ENCODE results near the gene EAF1. TPM values are rescaled to one million over a fixed set of nuclear protein-coding genes. Genes with fewer than 3 reads are reported as not detected.

Gene EAF1
- total RNA-seq, 1 donor from 2014 or later: 25.9 TPM

DNA sequence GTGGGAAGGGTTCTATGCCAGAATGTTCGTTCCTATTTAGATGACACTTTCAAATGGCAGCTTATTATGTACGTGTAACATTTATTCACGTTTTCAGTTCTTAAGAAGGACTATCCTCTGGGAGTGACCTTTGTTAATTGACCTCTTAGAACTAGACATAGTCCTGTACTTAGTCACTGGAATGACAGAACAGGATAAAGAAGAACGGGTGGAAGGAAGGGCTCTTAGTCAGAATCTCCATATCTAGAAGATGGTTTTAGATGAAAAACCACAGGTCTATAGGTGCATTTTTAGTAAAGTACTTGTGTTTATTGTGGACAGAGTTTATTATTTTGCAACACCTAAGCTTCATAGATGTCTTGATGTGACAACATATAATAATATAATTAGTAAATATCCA lies 6.5 kb upstream of the EAF1 start:
- DNase-seq (ENCODE audit: low spot score): no peak
- intact Hi-C loops (cut with micrococcal nuclease): loop anchor here (10.0 kb wide), 1 partner anchor 394 kb away; no protein-coding TSS in a partner anchor
- H3K9me3 Mint-ChIP-seq: no peaks in the 10 kb centered on the region
- no peaks in the 10 kb centered on the region for H3K27me3 Mint-ChIP-seq (ENCODE audit: low read depth)
- no peak overlapping the region for H3K4me3 Mint-ChIP-seq (ENCODE audit: low read depth)
- H3K27ac Mint-ChIP-seq: no peak overlapping the region
- H3K4me1 Mint-ChIP-seq (ENCODE audit: low read depth): peaks cover 19% of the 10 kb centered on the region
- peaks cover 51% of the 10 kb centered on the region for H3K36me3 Mint-ChIP-seq (ENCODE audit: low read depth)

GRCh38 chr3:15426579-15427118 lies 749 bp upstream of the EAF1 start:
- intact Hi-C loops (cut with micrococcal nuclease): loop anchor here (1.0 to 10.0 kb wide), 3 partner anchors 76 to 388 kb away; no protein-coding TSS in a partner anchor
- peaks cover 5% of the 10 kb centered on the region for H3K9me3 Mint-ChIP-seq
- peaks cover 55% of the 10 kb centered on the region for H3K36me3 Mint-ChIP-seq (ENCODE audit: low read depth)
- peak overlapping the region; percentile 95 for H3K4me3 Mint-ChIP-seq (ENCODE audit: low read depth)
- H3K4me1 Mint-ChIP-seq (ENCODE audit: low read depth): peaks cover 41% of the 10 kb centered on the region
- no peaks in the 10 kb centered on the region for H3K27me3 Mint-ChIP-seq (ENCODE audit: low read depth)
- no peak for DNase-seq (ENCODE audit: low spot score)
- peak overlapping the region; percentile 89 for H3K27ac Mint-ChIP-seq

- Mint-ChIP-seq H3K36me3 (ENCODE audit: low read depth) (peaks cover 55% of the 10 kb centered on the region), H3K4me3 (ENCODE audit: low read depth) (peak overlapping the region; percentile 95), H3K4me1 (ENCODE audit: low read depth) (peaks cover 41% of the 10 kb centered on the region), H3K27me3 (ENCODE audit: low read depth) (no peaks in the 10 kb centered on the region), H3K9me3 (peaks cover 5% of the 10 kb centered on the region), H3K27ac (peak overlapping the region; percentile 89)
- no peak for DNase-seq (ENCODE audit: low spot score)
- intact Hi-C loops (cut with micrococcal nuclease): loop anchor here (1.0 to 10.0 kb wide), 4 partner anchors 74 to 387 kb away; no protein-coding TSS in a partner anchor
Observed at GRCh38 chr3:15427981-15428380, 583 bp downstream of the EAF1 start.

DNA sequence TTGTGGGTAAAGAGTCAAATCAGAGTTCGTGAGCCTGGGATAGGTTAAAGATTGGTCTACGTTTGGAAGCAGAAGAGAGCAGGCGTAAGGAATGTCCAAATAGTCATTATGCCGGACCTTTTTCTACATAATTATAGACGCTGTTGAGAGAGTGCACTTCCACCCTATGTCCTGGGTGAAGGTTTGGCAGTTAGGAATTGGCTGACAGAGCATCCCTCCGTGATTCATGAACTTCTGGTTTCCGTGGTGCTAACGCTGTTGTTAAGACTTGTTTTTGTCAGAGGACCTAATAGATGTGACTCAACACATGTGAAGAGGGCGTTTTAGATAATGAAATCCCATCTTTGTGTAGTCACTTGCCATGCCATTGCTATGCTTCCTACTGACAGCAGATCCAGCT lies 1.1 kb downstream of the EAF1 start:
- no peaks in the 10 kb centered on the region for H3K27me3 Mint-ChIP-seq (ENCODE audit: low read depth)
- intact Hi-C loops (cut with micrococcal nuclease): loop anchor here (2.0 to 10.0 kb wide), 3 partner anchors 74 to 386 kb away; no protein-coding TSS in a partner anchor
- H3K4me3 Mint-ChIP-seq (ENCODE audit: low read depth): peak overlapping the region; percentile 95
- peaks cover 44% of the 10 kb centered on the region for H3K4me1 Mint-ChIP-seq (ENCODE audit: low read depth)
- peaks cover 5% of the 10 kb centered on the region for H3K9me3 Mint-ChIP-seq
- H3K27ac Mint-ChIP-seq: peak overlapping the region; percentile 89
- peaks cover 60% of the 10 kb centered on the region for H3K36me3 Mint-ChIP-seq (ENCODE audit: low read depth)
- no peak for DNase-seq (ENCODE audit: low spot score)

DNA sequence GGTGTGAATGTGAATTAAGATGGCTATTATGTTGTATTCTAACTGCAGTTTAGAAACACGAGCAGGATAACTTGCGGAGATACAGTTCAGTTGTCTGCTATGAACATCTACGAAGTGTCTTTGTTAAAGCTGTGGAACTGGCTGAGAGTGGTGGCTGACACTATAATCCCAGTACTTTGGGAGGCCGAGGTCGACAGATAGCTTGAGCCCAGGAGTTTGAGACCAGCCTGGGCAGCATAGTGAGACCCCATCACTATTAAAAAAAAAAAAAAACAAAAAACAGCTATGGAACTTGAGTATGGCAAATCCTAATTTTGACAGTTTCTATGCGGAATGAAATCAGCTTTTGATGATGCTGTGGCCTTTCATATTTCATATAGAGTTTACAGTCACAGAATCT lies 1.7 kb downstream of the EAF1 start:
- Mint-ChIP-seq H3K27ac (peak overlapping the region; percentile 89), H3K4me3 (ENCODE audit: low read depth) (peak overlapping the region; percentile 95), H3K27me3 (ENCODE audit: low read depth) (no peaks in the 10 kb centered on the region), H3K9me3 (peaks cover 5% of the 10 kb centered on the region), H3K36me3 (ENCODE audit: low read depth) (peaks cover 60% of the 10 kb centered on the region), H3K4me1 (ENCODE audit: low read depth) (peaks cover 44% of the 10 kb centered on the region)
- intact Hi-C loops (cut with micrococcal nuclease): loop anchor here (2.0 to 10.0 kb wide), 3 partner anchors 73 to 386 kb away; no protein-coding TSS in a partner anchor
- no peak for DNase-seq (ENCODE audit: low spot score)

DNA sequence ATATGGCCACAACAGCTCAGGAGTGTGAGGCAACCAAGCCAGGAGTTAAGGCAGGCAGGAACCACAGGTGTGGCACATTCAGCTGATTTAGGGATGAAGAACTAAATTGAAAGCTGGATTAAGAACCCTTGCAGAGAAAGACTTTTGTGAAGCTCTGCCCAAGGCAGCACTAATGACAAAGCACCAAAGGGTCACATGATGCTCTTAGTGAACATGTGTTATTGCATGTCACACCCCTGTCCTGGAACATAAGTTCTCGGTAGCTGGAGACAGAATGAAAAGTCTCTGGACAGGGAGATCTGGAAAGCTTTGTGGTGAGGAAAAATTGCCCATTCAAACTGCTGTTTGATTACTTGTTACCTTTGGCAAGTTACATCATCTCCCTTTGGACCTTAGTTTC lies 3.2 kb downstream of the EAF1 start:
- no peak for DNase-seq (ENCODE audit: low spot score)
- H3K4me3 Mint-ChIP-seq (ENCODE audit: low read depth): no peak overlapping the region
- peaks cover 5% of the 10 kb centered on the region for H3K9me3 Mint-ChIP-seq
- peaks cover 63% of the 10 kb centered on the region for H3K36me3 Mint-ChIP-seq (ENCODE audit: low read depth)
- H3K27me3 Mint-ChIP-seq (ENCODE audit: low read depth): no peaks in the 10 kb centered on the region
- H3K4me1 Mint-ChIP-seq (ENCODE audit: low read depth): peaks cover 36% of the 10 kb centered on the region
- intact Hi-C loops (cut with micrococcal nuclease): no loop called here
- no peak overlapping the region for H3K27ac Mint-ChIP-seq

DNA sequence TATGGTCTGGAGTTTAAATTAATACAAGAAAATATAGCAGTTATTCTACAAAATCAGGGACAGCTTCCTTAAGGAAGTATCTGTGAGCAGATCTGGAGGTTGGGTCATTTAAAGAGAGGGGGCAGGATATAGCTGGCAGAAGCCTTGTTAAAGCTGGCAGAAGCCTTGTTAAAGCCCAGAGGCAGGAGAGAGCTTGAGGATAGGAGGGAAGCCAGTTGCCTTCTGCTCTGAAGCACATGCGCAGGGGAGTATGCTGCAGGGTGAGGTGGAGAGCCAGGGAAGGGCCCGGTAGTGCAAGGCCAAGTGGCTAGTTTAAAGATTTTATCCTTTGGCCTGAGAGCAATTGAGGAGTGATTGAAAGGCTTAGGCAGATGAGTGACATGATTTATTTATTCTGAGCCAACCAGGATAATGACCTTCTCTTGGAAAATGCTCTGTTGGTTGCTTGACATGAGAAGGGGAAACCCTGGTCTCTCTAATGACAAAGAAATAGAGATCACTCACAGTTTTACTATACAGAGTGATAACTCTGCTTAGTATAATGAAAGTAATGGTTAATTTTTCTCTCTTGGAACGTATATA lies 3.9 kb downstream of the EAF1 start:
- Mint-ChIP-seq H3K4me3 (ENCODE audit: low read depth) (no peak overlapping the region), H3K4me1 (ENCODE audit: low read depth) (peaks cover 29% of the 10 kb centered on the region), H3K36me3 (ENCODE audit: low read depth) (peaks cover 61% of the 10 kb centered on the region), H3K27me3 (ENCODE audit: low read depth) (no peaks in the 10 kb centered on the region), H3K9me3 (peaks cover 5% of the 10 kb centered on the region), H3K27ac (peak overlapping the region; percentile 1)
- intact Hi-C loops (cut with micrococcal nuclease): no loop called here
- no peak for DNase-seq (ENCODE audit: low spot score)

GRCh38 chr3:15433531-15433930 lies 6.1 kb downstream of the EAF1 start:
- no peaks in the 10 kb centered on the region for H3K9me3 Mint-ChIP-seq
- no peaks in the 10 kb centered on the region for H3K27me3 Mint-ChIP-seq (ENCODE audit: low read depth)
- H3K27ac Mint-ChIP-seq: no peak overlapping the region
- intact Hi-C loops (cut with micrococcal nuclease): no loop called here
- no peak overlapping the region for H3K4me3 Mint-ChIP-seq (ENCODE audit: low read depth)
- DNase-seq (ENCODE audit: low spot score): no peak
- H3K36me3 Mint-ChIP-seq (ENCODE audit: low read depth): peaks cover 71% of the 10 kb centered on the region
- peaks cover 18% of the 10 kb centered on the region for H3K4me1 Mint-ChIP-seq (ENCODE audit: low read depth)

- intact Hi-C loops (cut with micrococcal nuclease): no loop called here
Observed at GRCh38 chr3:15434756-15435155, 7.4 kb downstream of the EAF1 start.

DNA sequence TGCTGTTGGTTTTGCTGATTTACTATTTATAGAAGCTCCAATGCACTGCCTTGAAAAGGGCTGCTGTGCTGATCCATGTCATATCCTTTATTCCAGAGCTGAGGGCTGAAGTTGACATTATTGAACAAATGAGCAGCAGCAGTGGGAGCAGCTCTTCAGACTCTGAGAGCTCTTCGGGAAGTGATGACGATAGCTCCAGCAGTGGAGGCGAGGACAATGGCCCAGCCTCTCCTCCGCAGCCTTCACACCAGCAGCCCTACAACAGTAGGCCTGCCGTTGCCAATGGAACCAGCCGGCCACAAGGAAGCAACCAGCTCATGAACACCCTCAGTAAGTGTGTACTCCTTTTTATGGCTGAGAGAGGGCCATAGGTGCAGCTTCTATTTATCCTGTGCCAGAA lies 8.8 kb downstream of the EAF1 start:
- Mint-ChIP-seq H3K4me3 (ENCODE audit: low read depth) (no peak overlapping the region), H3K4me1 (ENCODE audit: low read depth) (peaks cover 11% of the 10 kb centered on the region), H3K36me3 (ENCODE audit: low read depth) (peaks cover 85% of the 10 kb centered on the region), H3K9me3 (no peaks in the 10 kb centered on the region), H3K27ac (no peak overlapping the region), H3K27me3 (ENCODE audit: low read depth) (no peaks in the 10 kb centered on the region)
- intact Hi-C loops (cut with micrococcal nuclease): no loop called here
- DNase-seq (ENCODE audit: low spot score): no peak

More at GRCh38 chr3:15434756-15435155, 7.4 kb downstream of the EAF1 start:
- DNase-seq (ENCODE audit: low spot score): no peak
- Mint-ChIP-seq H3K4me1 (ENCODE audit: low read depth) (peaks cover 9% of the 10 kb centered on the region), H3K36me3 (ENCODE audit: low read depth) (peaks cover 77% of the 10 kb centered on the region), H3K27ac (no peak overlapping the region), H3K4me3 (ENCODE audit: low read depth) (no peak overlapping the region), H3K9me3 (no peaks in the 10 kb centered on the region), H3K27me3 (ENCODE audit: low read depth) (no peaks in the 10 kb centered on the region)

- Mint-ChIP-seq H3K36me3 (ENCODE audit: low read depth) (peaks cover 89% of the 10 kb centered on the region), H3K27ac (no peak overlapping the region), H3K4me3 (ENCODE audit: low read depth) (no peak overlapping the region), H3K4me1 (ENCODE audit: low read depth) (peaks cover 8% of the 10 kb centered on the region), H3K27me3 (ENCODE audit: low read depth) (no peaks in the 10 kb centered on the region), H3K9me3 (no peaks in the 10 kb centered on the region)
- intact Hi-C loops (cut with micrococcal nuclease): no loop called here
- DNase-seq (ENCODE audit: low spot score): no peak
Observed at GRCh38 chr3:15438983-15439382, 11.6 kb downstream of the EAF1 start.

DNA sequence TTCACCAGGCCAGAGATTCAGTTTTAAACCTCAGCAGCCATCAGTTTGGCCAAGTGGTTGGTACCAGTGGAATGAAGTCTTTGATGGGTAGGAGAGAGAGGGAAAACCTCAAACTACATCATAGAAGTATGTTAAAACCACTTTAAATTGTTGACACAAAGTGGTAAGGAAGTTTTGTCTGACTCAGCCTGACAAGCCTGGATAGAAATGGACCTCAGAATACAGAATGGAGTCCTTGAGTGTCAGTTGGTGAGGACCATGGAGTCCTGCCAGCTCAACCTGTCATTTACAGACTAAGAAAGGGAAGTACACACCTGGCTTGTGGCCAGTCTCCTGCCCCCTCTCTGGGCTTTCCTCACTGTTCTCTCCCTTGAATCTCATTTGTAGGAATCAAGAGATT lies 12.1 kb downstream of the EAF1 start:
- intact Hi-C loops (cut with micrococcal nuclease): no loop called here
- no peaks in the 10 kb centered on the region for H3K9me3 Mint-ChIP-seq
- DNase-seq (ENCODE audit: low spot score): no peak
- peaks cover 8% of the 10 kb centered on the region for H3K4me1 Mint-ChIP-seq (ENCODE audit: low read depth)
- no peaks in the 10 kb centered on the region for H3K27me3 Mint-ChIP-seq (ENCODE audit: low read depth)
- peaks cover 86% of the 10 kb centered on the region for H3K36me3 Mint-ChIP-seq (ENCODE audit: low read depth)
- no peak overlapping the region for H3K4me3 Mint-ChIP-seq (ENCODE audit: low read depth)
- H3K27ac Mint-ChIP-seq: no peak overlapping the region

GRCh38 chr3:15440891-15441290 lies 13.5 kb downstream of the EAF1 start:
- Mint-ChIP-seq H3K27me3 (ENCODE audit: low read depth) (no peaks in the 10 kb centered on the region), H3K4me1 (ENCODE audit: low read depth) (peaks cover 8% of the 10 kb centered on the region), H3K36me3 (ENCODE audit: low read depth) (peaks cover 75% of the 10 kb centered on the region), H3K4me3 (ENCODE audit: low read depth) (no peak overlapping the region), H3K9me3 (no peaks in the 10 kb centered on the region), H3K27ac (no peak overlapping the region)
- DNase-seq (ENCODE audit: low spot score): no peak
- intact Hi-C loops (cut with micrococcal nuclease): no loop called here

All from activated T-helper 2 cell treated with anti-CD3 and anti-CD28 coated beads, Interferon-gamma antibody, Interleukin-2, Interleukin-4, amounts not matched to agents 10 μg/mL and 5 μg/mL and 100 μg/mL, durations not matched to agents 14 hours and 24 hours and 36 hours (primary cell).